ENCODE data around the gene WIPI1. TPM values are rescaled to one million over a fixed set of nuclear protein-coding genes. Genes with fewer than 3 reads are reported as not detected.

WIPI1 gene
- total and polyA plus RNA-seq, 2 of the 13 experiments (the other 11 are each of a cell fraction or from before 2014, with no cell fraction given) = 29.4 to 141 TPM

GRCh38 chr17:68457539-68458259, 403 bp upstream of the WIPI1 start (continued):
- TF ChIP-seq HMGXB4 (CRISPR knock-in tag; IDR thresholded peaks at IDR 0.05; ENCODE audit: borderline replicate concordance in 1 of 2, low read depth in 1 of 2) (peak in 1 of 2 experiments; percentile 53; a peak in 2 of 4 replicates), HINFP (CRISPR knock-in tag; IDR thresholded peaks at IDR 0.05; ENCODE audit: low read depth) (0 out of 2 replicates have a peak, but pooled peaks have one; percentile 50), ZBTB44 (CRISPR knock-in tag; IDR thresholded peaks at IDR 0.05) (peak; percentile 90), HMG20B (CRISPR knock-in tag; conservative IDR thresholded peaks at IDR 0.05) (0 out of 2 replicates have a peak, but pooled peaks have one; percentile 9), PHF21A (CRISPR knock-in tag; IDR thresholded peaks at IDR 0.05) (peak; percentile 52; the same call in 1 of the 2 replicates), FLYWCH1 (CRISPR knock-in tag; IDR thresholded peaks at IDR 0.05) (no peak), THRA (CRISPR knock-in tag; IDR thresholded peaks at IDR 0.05; ENCODE audit: borderline replicate concordance) (peak; percentile 88), SNAI1 (CRISPR knock-in tag; IDR thresholded peaks at IDR 0.05; ENCODE audit: borderline replicate concordance) (no peak), ADNP (CRISPR knock-in tag; IDR thresholded peaks at IDR 0.05) (no peak), ZNF788 (CRISPR knock-in tag; IDR thresholded peaks at IDR 0.05; ENCODE audit: borderline replicate concordance) (peak; percentile 79; the same call in 1 of the 2 replicates)
- TF ChIP-seq, protein P1, sequence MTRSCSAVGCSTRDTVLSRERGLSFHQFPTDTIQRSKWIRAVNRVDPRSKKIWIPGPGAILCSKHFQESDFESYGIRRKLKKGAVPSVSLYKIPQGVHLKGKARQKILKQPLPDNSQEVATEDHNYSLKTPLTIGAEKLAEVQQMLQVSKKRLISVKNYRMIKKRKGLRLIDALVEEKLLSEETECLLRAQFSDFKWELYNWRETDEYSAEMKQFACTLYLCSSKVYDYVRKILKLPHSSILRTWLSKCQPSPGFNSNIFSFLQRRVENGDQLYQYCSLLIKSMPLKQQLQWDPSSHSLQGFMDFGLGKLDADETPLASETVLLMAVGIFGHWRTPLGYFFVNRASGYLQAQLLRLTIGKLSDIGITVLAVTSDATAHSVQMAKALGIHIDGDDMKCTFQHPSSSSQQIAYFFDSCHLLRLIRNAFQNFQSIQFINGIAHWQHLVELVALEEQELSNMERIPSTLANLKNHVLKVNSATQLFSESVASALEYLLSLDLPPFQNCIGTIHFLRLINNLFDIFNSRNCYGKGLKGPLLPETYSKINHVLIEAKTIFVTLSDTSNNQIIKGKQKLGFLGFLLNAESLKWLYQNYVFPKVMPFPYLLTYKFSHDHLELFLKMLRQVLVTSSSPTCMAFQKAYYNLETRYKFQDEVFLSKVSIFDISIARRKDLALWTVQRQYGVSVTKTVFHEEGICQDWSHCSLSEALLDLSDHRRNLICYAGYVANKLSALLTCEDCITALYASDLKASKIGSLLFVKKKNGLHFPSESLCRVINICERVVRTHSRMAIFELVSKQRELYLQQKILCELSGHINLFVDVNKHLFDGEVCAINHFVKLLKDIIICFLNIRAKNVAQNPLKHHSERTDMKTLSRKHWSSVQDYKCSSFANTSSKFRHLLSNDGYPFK (CRISPR knock-in tag; IDR thresholded peaks at IDR 0.05; ENCODE audit: borderline replicate concordance) = peak; percentile 52; the same call in 1 of the 2 replicates
- TF ChIP-seq, protein P2, sequence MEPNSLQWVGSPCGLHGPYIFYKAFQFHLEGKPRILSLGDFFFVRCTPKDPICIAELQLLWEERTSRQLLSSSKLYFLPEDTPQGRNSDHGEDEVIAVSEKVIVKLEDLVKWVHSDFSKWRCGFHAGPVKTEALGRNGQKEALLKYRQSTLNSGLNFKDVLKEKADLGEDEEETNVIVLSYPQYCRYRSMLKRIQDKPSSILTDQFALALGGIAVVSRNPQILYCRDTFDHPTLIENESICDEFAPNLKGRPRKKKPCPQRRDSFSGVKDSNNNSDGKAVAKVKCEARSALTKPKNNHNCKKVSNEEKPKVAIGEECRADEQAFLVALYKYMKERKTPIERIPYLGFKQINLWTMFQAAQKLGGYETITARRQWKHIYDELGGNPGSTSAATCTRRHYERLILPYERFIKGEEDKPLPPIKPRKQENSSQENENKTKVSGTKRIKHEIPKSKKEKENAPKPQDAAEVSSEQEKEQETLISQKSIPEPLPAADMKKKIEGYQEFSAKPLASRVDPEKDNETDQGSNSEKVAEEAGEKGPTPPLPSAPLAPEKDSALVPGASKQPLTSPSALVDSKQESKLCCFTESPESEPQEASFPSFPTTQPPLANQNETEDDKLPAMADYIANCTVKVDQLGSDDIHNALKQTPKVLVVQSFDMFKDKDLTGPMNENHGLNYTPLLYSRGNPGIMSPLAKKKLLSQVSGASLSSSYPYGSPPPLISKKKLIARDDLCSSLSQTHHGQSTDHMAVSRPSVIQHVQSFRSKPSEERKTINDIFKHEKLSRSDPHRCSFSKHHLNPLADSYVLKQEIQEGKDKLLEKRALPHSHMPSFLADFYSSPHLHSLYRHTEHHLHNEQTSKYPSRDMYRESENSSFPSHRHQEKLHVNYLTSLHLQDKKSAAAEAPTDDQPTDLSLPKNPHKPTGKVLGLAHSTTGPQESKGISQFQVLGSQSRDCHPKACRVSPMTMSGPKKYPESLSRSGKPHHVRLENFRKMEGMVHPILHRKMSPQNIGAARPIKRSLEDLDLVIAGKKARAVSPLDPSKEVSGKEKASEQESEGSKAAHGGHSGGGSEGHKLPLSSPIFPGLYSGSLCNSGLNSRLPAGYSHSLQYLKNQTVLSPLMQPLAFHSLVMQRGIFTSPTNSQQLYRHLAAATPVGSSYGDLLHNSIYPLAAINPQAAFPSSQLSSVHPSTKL (CRISPR knock-in tag; IDR thresholded peaks at IDR 0.05) = peak; percentile 64

Data from HepG2 (cell line).